GM23248 (cell line): ENCODE data around the gene EGFR. TPM values are rescaled to one million over a fixed set of nuclear protein-coding genes. Genes with fewer than 3 reads are reported as not detected.
A peak's percentile ranks its signal among the peaks of the same experiment; 100 is the strongest.

Experiments
- DNase-seq: peaks from one replicate; pipeline ENCODE4 v3.0.0-alpha.2; 2015
- H2AFZ ChIP-seq: fragments of 200-600 bp; sonication (generic); 2 replicates; pipeline ENCODE4 v1.6.1; 2016; ENCODE audit warnings: antibody characterized with exemption
- H3F3A ChIP-seq: fragments of 200-600 bp; sonication (generic); 2 replicates; pipeline ENCODE4 v1.6.1; 2016; ENCODE audit warnings: mild to moderate bottlenecking, antibody characterized with exemption, mixed run types; ENCODE audit not compliant: insufficient read depth
- H3K27ac ChIP-seq: fragments of 200-600 bp; sonication (generic); 2 replicates; pipeline ENCODE4 v1.5.1; 2016; ENCODE audit warnings: mild to moderate bottlenecking
- H3K27me3 ChIP-seq: fragments of 200-600 bp; sonication (generic); replicated peaks from 2 replicates; pipeline ENCODE4 v1.6.1; 2016; ENCODE audit warnings: mild to moderate bottlenecking; ENCODE audit not compliant: insufficient read depth
- H3K36me3 ChIP-seq: fragments of 200-600 bp; sonication (generic); 2 replicates; pipeline ENCODE4 v1.6.1; 2016; ENCODE audit warnings: low read depth, mild to moderate bottlenecking
- H3K4me1 ChIP-seq: fragments of 200-600 bp; sonication (generic); 2 replicates; pipeline ENCODE4 v1.6.1; 2016; ENCODE audit warnings: mild to moderate bottlenecking; ENCODE audit not compliant: insufficient read depth
- H3K4me2 ChIP-seq: fragments of 200-600 bp; sonication (generic); one replicate; pipeline ENCODE4 v1.6.1; 2016; ENCODE audit warnings: mild to moderate bottlenecking; ENCODE audit not compliant: unreplicated experiment
- H3K4me3 ChIP-seq: fragments of 200-600 bp; sonication (generic); 2 replicates; pipeline ENCODE4 v1.5.1; 2016; ENCODE audit warnings: mild to moderate bottlenecking
- H3K79me2 ChIP-seq: fragments of 200-600 bp; sonication (generic); 2 replicates; pipeline ENCODE4 v1.6.1; 2016; ENCODE audit warnings: mild to moderate bottlenecking; ENCODE audit not compliant: insufficient read depth
- H3K9ac ChIP-seq: fragments of 200-600 bp; sonication (generic); 2 replicates; pipeline ENCODE4 v1.6.1; 2016; ENCODE audit warnings: mild to moderate bottlenecking
- H3K9me2 ChIP-seq: fragments of 200-600 bp; sonication (generic); 2 replicates; pipeline ENCODE4 v1.6.1; 2016; ENCODE audit warnings: mixed run types, mild to moderate bottlenecking, moderate library complexity; ENCODE audit not compliant: insufficient read depth
- H3K9me3 ChIP-seq: fragments of 200-600 bp; sonication (generic); one replicate; pipeline ENCODE4 v1.6.1; 2017; ENCODE audit warnings: low read depth
- H4K20me1 ChIP-seq: fragments of 200-600 bp; sonication (generic); 2 replicates; pipeline ENCODE4 v1.6.0; 2016; ENCODE audit not compliant: insufficient read depth
- EZH2 ChIP-seq: fragments of 200-600 bp; sonication (generic); IDR thresholded peaks from 2 replicates; pipeline ENCODE4 v1.6.1; 2018; ENCODE audit warnings: antibody characterized with exemption, mild to moderate bottlenecking; ENCODE audit not compliant: insufficient read depth, poor library complexity, severe bottlenecking
- EZH2phosphoT487 ChIP-seq: fragments of 200-600 bp; sonication (generic); IDR thresholded peaks from 2 replicates; pipeline ENCODE4 v1.6.1; 2018; ENCODE audit warnings: antibody characterized with exemption, moderate library complexity, mild to moderate bottlenecking, low read depth; ENCODE audit not compliant: insufficient read depth
- WGBS, 2 experiments: methylation state at CpG; one replicate each; pipeline ENCODE4 v1.1.6; 2015 to 2017; ENCODE audit warnings: low lambda C conversion rate in 2 of 2, low coverage in 1 of 2; ENCODE audit errors: missing lambda C conversion rate in 2 of 2; 5-methylcytosine and 5-hydroxymethylcytosine counted together
- in situ Hi-C: fragments of 300-500 bp; cut with MboI; formaldehyde crosslinking; loops from 2 replicates; pipeline ENCODE4 v1.15.0; 2020
- polyA plus RNA-seq: library from polyadenylated mRNA; unstranded; fragments of >200 nt; fragmentation: Nextera tagmentation; extraction: Ambion mirVana; gene quantifications from 2 replicates; pipeline ENCODE4 v1.2.1, GENCODE V29; 2016
- total RNA-seq: library from RNA; depleted of rRNA; stranded (reverse); fragments of >200 nt; shearing (Covaris generic); gene quantifications from 2 replicates; pipeline ENCODE4 v1.2.3, GENCODE V29; 2014

The EGFR gene
- total and polyA plus RNA-seq, 2 experiments from 2014 or later: 48.7 to 53.5 TPM

GRCh38 chr7:55019691-55020465, 1.1 kb downstream of the EGFR start:
- in situ Hi-C loops: no loop called here
- 1% methylated on average over 53 to 76 of the region's 78 CpGs for WGBS, 2 experiments
- no peaks in the 10 kb centered on the region for H3K36me3 ChIP-seq
- H3K4me2 ChIP-seq: peak overlapping the region; percentile 89
- no peaks in the 10 kb centered on the region for H3K9me3 ChIP-seq
- H3K27ac ChIP-seq: peak overlapping the region; percentile 79
- peaks cover 43% of the 10 kb centered on the region for H3K4me1 ChIP-seq
- H3K9ac ChIP-seq: peak overlapping the region; percentile 90
- TF ChIP-seq EZH2phosphoT487: no peak
- TF ChIP-seq EZH2: no peak
- DNase-seq: peak; percentile 61
- H3F3A ChIP-seq: peaks cover 34% of the 10 kb centered on the region
- H3K9me2 ChIP-seq: no peaks in the 10 kb centered on the region
- H2AFZ ChIP-seq: peak overlapping the region; percentile 75; the same call in 1 of the 2 replicates
- peaks cover 68% of the 10 kb centered on the region for H3K79me2 ChIP-seq
- H3K27me3 ChIP-seq: no peaks in the 10 kb centered on the region
- peak overlapping the region; percentile 85 for H3K4me3 ChIP-seq
- H4K20me1 ChIP-seq: no peaks in the 10 kb centered on the region

GRCh38 chr7:55020466-55020871, 1.7 kb downstream of the EGFR start:
- Histone ChIP-seq H3K4me1 (peaks cover 49% of the 10 kb centered on the region), H3K27ac (peak overlapping the region; percentile 79)
- in situ Hi-C loops: no loop called here

DNA sequence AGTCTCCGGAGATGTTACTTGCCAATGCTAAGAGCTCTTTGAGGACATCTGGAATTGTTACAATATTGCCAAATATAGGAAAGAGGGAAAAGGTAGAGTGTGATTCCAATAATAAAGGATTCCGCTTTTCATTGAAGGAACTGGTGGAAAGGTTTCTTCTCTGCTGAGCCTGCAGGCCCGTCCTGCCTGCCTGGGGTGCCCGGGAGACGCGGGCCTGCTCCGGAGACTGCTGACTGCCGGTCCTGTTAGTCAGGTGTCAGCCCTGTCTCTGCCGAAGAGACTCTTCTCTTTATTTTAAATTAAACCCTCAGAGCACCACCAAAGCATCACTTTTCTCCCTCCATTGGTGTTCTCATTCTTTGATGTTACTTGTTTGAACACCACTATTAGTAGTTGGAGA, 2.2 kb downstream of the EGFR start:
- Histone ChIP-seq H3K9me3 (no peaks in the 10 kb centered on the region), H3K9me2 (no peaks in the 10 kb centered on the region), H3K36me3 (no peaks in the 10 kb centered on the region), H3K27ac (peak overlapping the region; percentile 79), H3K4me2 (peak overlapping the region; percentile 89), H3K27me3 (no peaks in the 10 kb centered on the region), H3K9ac (peak overlapping the region; percentile 90), H4K20me1 (no peaks in the 10 kb centered on the region), H3K79me2 (peaks cover 79% of the 10 kb centered on the region), H3K4me1 (peaks cover 55% of the 10 kb centered on the region), H3K4me3 (peak overlapping the region; percentile 85), H2AFZ (no peak overlapping the region), H3F3A (peaks cover 45% of the 10 kb centered on the region)
- no peak for TF ChIP-seq EZH2phosphoT487
- no peak for TF ChIP-seq EZH2
- 48 to 51% methylated on average over 9 of the region's 9 CpGs for WGBS, 2 experiments
- DNase-seq: peak; percentile 38
- in situ Hi-C loops: no loop called here

More at GRCh38 chr7:55020466-55020871, 1.7 kb downstream of the EGFR start:
- peak; percentile 80 for DNase-seq
- Histone ChIP-seq H4K20me1 (no peaks in the 10 kb centered on the region), H3K79me2 (peaks cover 74% of the 10 kb centered on the region), H3K4me2 (peak overlapping the region; percentile 89), H2AFZ (peak overlapping the region; percentile 75; the same call in 1 of the 2 replicates), H3K36me3 (no peaks in the 10 kb centered on the region), H3K27me3 (no peaks in the 10 kb centered on the region), H3F3A (peaks cover 40% of the 10 kb centered on the region), H3K9me2 (no peaks in the 10 kb centered on the region), H3K4me3 (peak overlapping the region; percentile 85), H3K9me3 (no peaks in the 10 kb centered on the region), H3K9ac (peak overlapping the region; percentile 90)
- TF ChIP-seq EZH2phosphoT487: no peak
- TF ChIP-seq EZH2: no peak
- 27 to 31% methylated on average over 11 of the region's 11 CpGs for whole genome bisulfite sequencing, 2 experiments

GRCh38 chr7:55022002-55022985, 3.5 kb downstream of the EGFR start:
- H3F3A ChIP-seq: peaks cover 56% of the 10 kb centered on the region
- peak overlapping the region; percentile 12; the same call in 1 of the 2 replicates for H2AFZ ChIP-seq
- peak overlapping the region; percentile 90 for H3K9ac ChIP-seq
- whole genome bisulfite sequencing, 2 experiments: 6 to 9% methylated on average over 17 of the region's 17 CpGs
- no peaks in the 10 kb centered on the region for H3K36me3 ChIP-seq
- peak; percentile 93 for DNase-seq
- H3K27ac ChIP-seq: peak overlapping the region; percentile 79
- H3K4me2 ChIP-seq: peak overlapping the region; percentile 89
- H3K27me3 ChIP-seq: no peaks in the 10 kb centered on the region
- no peaks in the 10 kb centered on the region for H3K9me2 ChIP-seq
- peaks cover 92% of the 10 kb centered on the region for H3K79me2 ChIP-seq
- TF ChIP-seq EZH2phosphoT487 (no peak), EZH2 (no peak)
- in situ Hi-C loops: no loop called here
- no peaks in the 10 kb centered on the region for H3K9me3 ChIP-seq
- H3K4me3 ChIP-seq: peak overlapping the region; percentile 85
- H4K20me1 ChIP-seq: no peaks in the 10 kb centered on the region
- peaks cover 67% of the 10 kb centered on the region for H3K4me1 ChIP-seq
